ENCODE data around the gene SIGLEC15.
"Not testable (repeated sequence)": the region's sequence is repeated elsewhere in the genome, so short reads cannot be mapped to it uniquely, and the experiment has no call there.

SIGLEC15 gene

GRCh38 chr18:45845410-45845809 is 19.9 kb downstream of the SIGLEC15 start:
- H3K36me3 ChIP-seq (ENCODE audit: low read length) = no peaks in the 10 kb centered on the region
- TF ChIP-seq EZH2phosphoT487 (conservative IDR thresholded peaks at IDR 0.05; ENCODE audit: low read length) (no peak), CTCF (IDR thresholded peaks at IDR 0.05; ENCODE audit: insufficient read depth, low read length, poor library complexity, severe bottlenecking) (no peak)

GRCh38 chr18:45847119-45847518 is 21.6 kb downstream of the SIGLEC15 start:
- Histone ChIP-seq H3K36me3 (ENCODE audit: low read length) (no peaks in the 10 kb centered on the region), H4K20me1 (ENCODE audit: low read depth, low read length) (no peaks in the 10 kb centered on the region), H3K27ac (ENCODE audit: low read depth, low read length) (no peak overlapping the region), H2AFZ (ENCODE audit: low read depth, low read length, severe bottlenecking) (no peak overlapping the region), H3K4me3 (ENCODE audit: insufficient read depth, low read length, poor library complexity, severe bottlenecking) (no peak overlapping the region), H3K4me2 (ENCODE audit: low read depth, low read length, poor library complexity, severe bottlenecking) (no peak overlapping the region), H3F3A (ENCODE audit: insufficient read depth) (no peaks in the 10 kb centered on the region), H3K79me2 (ENCODE audit: insufficient read depth, low read length) (no peaks in the 10 kb centered on the region), H3K27me3 (ENCODE audit: low read length) (no peaks in the 10 kb centered on the region), H3K9me2 (replicated peaks; ENCODE audit: insufficient read depth, low read length) (no peaks in the 10 kb centered on the region), H3K9ac (ENCODE audit: low read length) (no peak overlapping the region), H3K9me3 (ENCODE audit: insufficient read depth, low read length) (no peaks in the 10 kb centered on the region)
- TF ChIP-seq CTCF (IDR thresholded peaks at IDR 0.05; ENCODE audit: insufficient read depth, low read length, poor library complexity, severe bottlenecking) (no peak), EZH2phosphoT487 (conservative IDR thresholded peaks at IDR 0.05; ENCODE audit: low read length) (no peak)

More at GRCh38 chr18:45845410-45845809, 19.9 kb downstream of the SIGLEC15 start:
- Histone ChIP-seq H3K4me3 (ENCODE audit: insufficient read depth, low read length, poor library complexity, severe bottlenecking) (no peak overlapping the region), H3K27me3 (ENCODE audit: low read length) (no peaks in the 10 kb centered on the region), H3K9ac (ENCODE audit: low read length) (no peak overlapping the region), H2AFZ (ENCODE audit: low read depth, low read length, severe bottlenecking) (no peak overlapping the region), H3K27ac (ENCODE audit: low read depth, low read length) (no peak overlapping the region), H3K79me2 (ENCODE audit: insufficient read depth, low read length) (no peaks in the 10 kb centered on the region), H3K9me3 (ENCODE audit: insufficient read depth, low read length) (no peaks in the 10 kb centered on the region), H3F3A (ENCODE audit: insufficient read depth) (no peaks in the 10 kb centered on the region), H3K9me2 (replicated peaks; ENCODE audit: insufficient read depth, low read length) (no peaks in the 10 kb centered on the region), H3K4me2 (ENCODE audit: low read depth, low read length, poor library complexity, severe bottlenecking) (no peak overlapping the region), H4K20me1 (ENCODE audit: low read depth, low read length) (no peaks in the 10 kb centered on the region)

- not testable (repeated sequence) for H3K9me2 ChIP-seq (replicated peaks; ENCODE audit: insufficient read depth, low read length); H3K4me3 ChIP-seq (ENCODE audit: insufficient read depth, low read length, poor library complexity, severe bottlenecking); H3K27me3 ChIP-seq (ENCODE audit: low read length); H4K20me1 ChIP-seq (ENCODE audit: low read depth, low read length); H3K4me2 ChIP-seq (ENCODE audit: low read depth, low read length, poor library complexity, severe bottlenecking); H3K27ac ChIP-seq (ENCODE audit: low read depth, low read length); H3K36me3 ChIP-seq (ENCODE audit: low read length); H3K79me2 ChIP-seq (ENCODE audit: insufficient read depth, low read length); H2AFZ ChIP-seq (ENCODE audit: low read depth, low read length, severe bottlenecking); H3K9ac ChIP-seq (ENCODE audit: low read length); H3F3A ChIP-seq (ENCODE audit: insufficient read depth); H3K9me3 ChIP-seq (ENCODE audit: insufficient read depth, low read length)
Measured at GRCh38 chr18:45848643-45849042, 23.2 kb downstream of the SIGLEC15 start.

- no peaks in the 10 kb centered on the region for H3K36me3 ChIP-seq (ENCODE audit: low read length)
- H3K9ac ChIP-seq (ENCODE audit: low read length) = no peak overlapping the region
- no peak overlapping the region for H3K4me3 ChIP-seq (ENCODE audit: insufficient read depth, low read length, poor library complexity, severe bottlenecking)
- no peaks in the 10 kb centered on the region for H3K9me2 ChIP-seq (replicated peaks; ENCODE audit: insufficient read depth, low read length)
- TF ChIP-seq CTCF (IDR thresholded peaks at IDR 0.05; ENCODE audit: insufficient read depth, low read length, poor library complexity, severe bottlenecking) = no peak
- no peak for TF ChIP-seq EZH2phosphoT487 (conservative IDR thresholded peaks at IDR 0.05; ENCODE audit: low read length)
- no peaks in the 10 kb centered on the region for H3K9me3 ChIP-seq (ENCODE audit: insufficient read depth, low read length)
- no peak overlapping the region for H3K27ac ChIP-seq (ENCODE audit: low read depth, low read length)
- no peaks in the 10 kb centered on the region for H3K79me2 ChIP-seq (ENCODE audit: insufficient read depth, low read length)
- no peaks in the 10 kb centered on the region for H3F3A ChIP-seq (ENCODE audit: insufficient read depth)
- no peaks in the 10 kb centered on the region for H4K20me1 ChIP-seq (ENCODE audit: low read depth, low read length)
- no peak overlapping the region for H3K4me2 ChIP-seq (ENCODE audit: low read depth, low read length, poor library complexity, severe bottlenecking)
- H2AFZ ChIP-seq (ENCODE audit: low read depth, low read length, severe bottlenecking) = no peak overlapping the region
- no peaks in the 10 kb centered on the region for H3K27me3 ChIP-seq (ENCODE audit: low read length)
Measured at GRCh38 chr18:45849529-45849928, 24.1 kb downstream of the SIGLEC15 start.

All from SU-DHL-6 (cell line).